ENCODE measurements around the gene LLPH. TPM values are rescaled to one million over a fixed set of nuclear protein-coding genes. Genes with fewer than 3 reads are reported as not detected.

The LLPH gene
- total RNA-seq, 2 donors from 2014 or later, result 26.4 to 27.2 TPM

DNA sequence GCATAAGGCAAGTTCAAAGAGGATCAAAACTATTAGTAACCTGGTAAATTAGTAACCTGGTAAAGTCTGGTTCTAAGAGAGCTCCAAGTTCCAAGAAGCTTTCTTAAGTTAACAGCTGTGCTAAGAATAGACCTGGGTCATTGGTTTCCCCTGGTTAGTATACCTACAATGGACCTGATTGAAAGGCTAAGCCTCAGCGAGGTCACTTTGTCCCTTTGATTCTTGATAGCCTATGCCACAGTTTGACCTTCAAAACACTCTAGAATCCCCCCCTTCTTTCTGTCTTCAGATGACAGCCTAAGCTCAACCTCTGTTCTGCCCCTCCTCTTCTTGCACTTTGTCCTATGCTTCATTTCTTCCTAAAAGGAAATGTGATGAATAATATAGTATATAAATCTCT, 53.0 kb downstream of the LLPH start:
- Mint-ChIP-seq H3K36me3 (no peaks in the 10 kb centered on the region), H3K27ac (no peak overlapping the region), H3K9me3 (no peaks in the 10 kb centered on the region)
- ATAC-seq, result no peak
- DNase-seq (ENCODE audit: low spot score in 2 of 2), result no peak

DNA sequence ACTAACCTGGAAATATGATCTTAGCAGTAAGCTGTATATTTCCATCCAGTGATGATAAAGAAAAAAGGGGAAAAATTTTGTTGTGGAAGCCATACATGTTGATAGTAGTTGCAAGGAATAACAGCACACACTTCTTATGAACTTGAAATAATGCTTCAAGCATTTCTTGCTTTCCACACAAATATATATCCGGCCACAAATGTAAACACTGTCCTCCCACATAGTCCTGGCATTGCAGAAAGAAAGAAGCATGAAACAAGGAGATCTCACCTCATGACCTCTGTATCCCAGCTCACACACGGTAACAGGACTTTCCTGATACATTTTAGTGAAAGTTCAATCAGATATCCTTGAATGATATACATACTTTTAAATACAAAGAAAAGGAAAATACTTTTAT, 56.0 kb downstream of the LLPH start:
- H3K27ac Mint-ChIP-seq, result no peak overlapping the region
- ATAC-seq (no peak), DNase-seq (ENCODE audit: low spot score in 2 of 2) (no peak)
- H3K9me3 Mint-ChIP-seq, result no peaks in the 10 kb centered on the region
- H3K36me3 Mint-ChIP-seq, result no peaks in the 10 kb centered on the region

GRCh38 chr12:66072566-66072965, 58.0 kb downstream of the LLPH start:
- no peak overlapping the region for H3K27ac Mint-ChIP-seq
- ATAC-seq, result no peak

GRCh38 chr12:66072135-66072534, 58.4 kb downstream of the LLPH start:
- H3K27ac Mint-ChIP-seq, result no peak overlapping the region

More at GRCh38 chr12:66072566-66072965, 58.0 kb downstream of the LLPH start:
- Mint-ChIP-seq H3K36me3 (no peaks in the 10 kb centered on the region), H3K9me3 (no peaks in the 10 kb centered on the region)
- no peak for DNase-seq (ENCODE audit: low spot score in 2 of 2)

GRCh38 chr12:66071549-66071948, 59.0 kb downstream of the LLPH start:
- Mint-ChIP-seq H3K27ac (no peak overlapping the region), H3K36me3 (no peaks in the 10 kb centered on the region), H3K9me3 (no peaks in the 10 kb centered on the region)
- DNase-seq (ENCODE audit: low spot score in 2 of 2) (no peak), ATAC-seq (no peak)

More at GRCh38 chr12:66072135-66072534, 58.4 kb downstream of the LLPH start:
- DNase-seq (ENCODE audit: low spot score in 2 of 2), result no peak
- ATAC-seq, result no peak
- H3K9me3 Mint-ChIP-seq, result no peaks in the 10 kb centered on the region
- H3K36me3 Mint-ChIP-seq, result no peaks in the 10 kb centered on the region

DNA sequence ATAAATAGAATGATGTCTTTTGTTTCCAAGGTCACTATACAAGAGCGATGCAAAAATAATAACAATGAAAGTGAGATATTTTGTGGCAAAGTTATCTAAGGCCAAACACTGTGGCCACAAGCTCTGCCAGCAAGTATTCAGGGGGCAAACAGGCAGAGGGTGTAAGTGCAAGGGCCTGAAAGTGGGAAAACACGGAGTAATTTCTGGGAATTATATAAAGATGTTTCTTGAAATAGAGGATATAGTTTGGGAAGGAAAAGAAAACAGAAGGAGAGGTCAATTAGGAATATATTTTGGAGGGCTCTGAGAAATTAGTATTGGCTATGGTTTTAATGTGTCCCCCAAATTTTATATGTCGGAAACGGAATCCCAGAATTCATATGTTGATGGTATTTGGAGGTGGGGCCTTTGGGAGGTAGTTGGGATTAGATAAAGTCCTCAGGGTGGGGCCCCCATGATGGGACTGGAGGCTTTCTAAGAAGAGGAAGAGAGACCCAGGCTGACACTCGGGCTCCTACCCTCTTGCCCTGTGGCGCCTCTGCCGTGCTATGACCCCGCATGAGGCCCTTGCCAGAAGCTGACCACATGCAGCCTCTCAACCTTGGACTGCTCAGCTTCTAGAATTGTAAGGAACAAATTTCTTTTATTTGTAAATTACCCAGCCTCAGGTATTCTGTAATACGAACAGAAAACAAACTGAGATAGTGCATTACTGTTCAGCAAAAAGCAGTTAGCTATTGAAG, 60.0 kb downstream of the LLPH start:
- Mint-ChIP-seq H3K36me3 (no peaks in the 10 kb centered on the region), H3K9me3 (no peaks in the 10 kb centered on the region), H3K27ac (no peak overlapping the region)
- ATAC-seq (no peak), DNase-seq (ENCODE audit: low spot score in 2 of 2) (no peak)

- H3K27ac Mint-ChIP-seq, result no peak overlapping the region
- H3K36me3 Mint-ChIP-seq, result no peaks in the 10 kb centered on the region
- ATAC-seq (no peak), DNase-seq (ENCODE audit: low spot score in 2 of 2) (no peak)
- H3K9me3 Mint-ChIP-seq, result no peaks in the 10 kb centered on the region
Observed at GRCh38 chr12:66066929-66067523, 63.5 kb downstream of the LLPH start.

Other genes starting within 250 kb of the LLPH start
- 10 to 100 TPM; 26.5 to 43.5 TPM for gene TMBIM4, start 39.2 kb upstream of the LLPH start, total RNA-seq
- 1 to 10 TPM in 1 of 2 donors, under 1 TPM in 1; 0.66 to 1.0 TPM for gene IRAK3, start 58.5 kb upstream of the LLPH start, total RNA-seq
- gene HELB, start 171.7 kb upstream of the LLPH start, total RNA-seq, result 10 to 100 TPM; 29.4 to 45.9 TPM